Urothelium cell line (cell line): ENCODE measurements around the gene SCAF11.
"Not testable (repeated sequence)": the region's sequence is repeated elsewhere in the genome, so short reads cannot be mapped to it uniquely, and the experiment has no call there.

Experiments used
- DNase-seq: peaks from one replicate; pipeline ENCODE4 v3.0.0; 2011; ENCODE audit warnings: low spot score, mixed read lengths
- FAIRE-seq: peaks from 2 replicates; lab custom pipeline; 2011; peaks lifted over from hg19 to GRCh38; lab: Jason Lieb, UNC

The SCAF11 gene

GRCh38 chr12:45990468-45991283 lies at the start of gene SCAF11:
Gene SCAF11 (minus strand): TSS chr12:45990574. CDS start chr12:45964167, 26,407 bp downstream.
- DNase-seq: peak; percentile 98
- peak; percentile 89 for FAIRE-seq

- not testable (repeated sequence) for FAIRE-seq, DNase-seq
Measured at GRCh38 chr12:46037066-46037465, 46.7 kb upstream of the SCAF11 start.

- FAIRE-seq: no peak
- DNase-seq: no peak
Measured at GRCh38 chr12:46027172-46027571, 36.8 kb upstream of the SCAF11 start.

GRCh38 chr12:46024099-46024498 lies 33.7 kb upstream of the SCAF11 start:
- FAIRE-seq (no peak), DNase-seq (no peak)

GRCh38 chr12:46020768-46021167 lies 30.4 kb upstream of the SCAF11 start:
- no peak for DNase-seq
- no peak for FAIRE-seq

- FAIRE-seq, DNase-seq: not testable (repeated sequence)
Measured at GRCh38 chr12:46018712-46019111, 28.3 kb upstream of the SCAF11 start.

- not testable (repeated sequence) for DNase-seq, FAIRE-seq
Measured at GRCh38 chr12:46017866-46018375, 27.5 kb upstream of the SCAF11 start.

GRCh38 chr12:46005823-46006222 lies 15.4 kb upstream of the SCAF11 start:
- DNase-seq (no peak), FAIRE-seq (no peak)

GRCh38 chr12:46005151-46005797 lies 14.9 kb upstream of the SCAF11 start:
- no peak for FAIRE-seq
- no peak for DNase-seq

- DNase-seq: no peak
- FAIRE-seq: no peak
Measured at GRCh38 chr12:46004715-46005114, 14.3 kb upstream of the SCAF11 start.

- FAIRE-seq, DNase-seq: not testable (repeated sequence)
Measured at GRCh38 chr12:46000076-46000475, 9.7 kb upstream of the SCAF11 start.

- DNase-seq: no peak
- FAIRE-seq: no peak
Measured at GRCh38 chr12:45994736-45995135, 4.4 kb upstream of the SCAF11 start.

- DNase-seq (peak; percentile 68), FAIRE-seq (no peak)
Measured at GRCh38 chr12:45991284-45992249, 1.2 kb upstream of the SCAF11 start.

GRCh38 chr12:45989721-45990467 lies 480 bp downstream of the SCAF11 start:
- FAIRE-seq: no peak

GRCh38 chr12:45989287-45989686 lies 1.1 kb downstream of the SCAF11 start:
- FAIRE-seq: no peak
- no peak for DNase-seq

More at GRCh38 chr12:45989721-45990467, 480 bp downstream of the SCAF11 start:
- DNase-seq: peak; percentile 27

GRCh38 chr12:45988264-45988663 lies 2.1 kb downstream of the SCAF11 start:
- FAIRE-seq (no peak), DNase-seq (no peak)

GRCh38 chr12:45987340-45987727 lies 3.0 kb downstream of the SCAF11 start:
- FAIRE-seq (no peak), DNase-seq (no peak)

- no peak for FAIRE-seq
- DNase-seq: no peak
Measured at GRCh38 chr12:45986641-45987339, 3.6 kb downstream of the SCAF11 start.

GRCh38 chr12:45981075-45981837 lies 9.1 kb downstream of the SCAF11 start:
- no peak for FAIRE-seq
- DNase-seq: no peak
